HepG2 (cell line): ENCODE results near the gene RTBDN. TPM values are rescaled to one million over a fixed set of nuclear protein-coding genes. Genes with fewer than 3 reads are reported as not detected.

Experiments used
- ATAC-seq: fragments of 200-7000 bp; cut with Tn5 transposase; 3 replicates; pipeline ENCODE4 v1.9.1; 2020; ENCODE audit warnings: mild to moderate bottlenecking, moderate library complexity
- Bru-seq: library from RNA; stranded (reverse); fragments of 400-500 nt; gene quantifications from one replicate; lab custom pipeline; 2021; lab: Mats Ljungman, UMichigan
- BruChase-seq, 2 experiments: library from RNA; stranded (reverse); fragments of 400-500 nt; gene quantifications; one replicate each; lab custom pipeline; 2021; lab: Mats Ljungman, UMichigan
- BruUV-seq: library from RNA; stranded (reverse); fragments of 400-500 nt; replicated peaks from 2 replicates; lab custom pipeline; 2021; lab: Mats Ljungman, UMichigan
- CTCF ChIA-PET: fragments of 300-600 bp; formaldehyde crosslinking; extraction: SDS; loops from one replicate; lab custom pipeline; 2021; ENCODE audit warnings: low total read pairs, inconsistent platforms, low intra/inter-chr PET ratio; lab: Yijun Ruan, JAX
- POLR2A ChIA-PET: fragments of 350-600 bp; sonication (Branson Sonifier 250); formaldehyde crosslinking; loops from one replicate; lab custom pipeline; 2020; ENCODE audit warnings: antibody characterized with exemption, inconsistent platforms; lab: Yijun Ruan, JAX
- DNase-seq: peaks from one replicate; pipeline ENCODE4 v3.0.0-alpha.2; 2015; ENCODE audit warnings: low spot score
- FAIRE-seq: peaks from 3 replicates; lab custom pipeline; 2011; peaks lifted over from hg19 to GRCh38; lab: Jason Lieb, UNC
- H2AFZ ChIP-seq: one replicate; pipeline ENCODE4 v1.6.1; 2011; ENCODE audit warnings: low read length, inconsistent platforms
- H3K27ac ChIP-seq: fragments of 300-600 bp; 3 replicates; pipeline ENCODE4 v1.8.0; 2011; ENCODE audit warnings: mixed run types, mild to moderate bottlenecking, mixed read lengths, low read length, inconsistent platforms; ENCODE audit not compliant: insufficient read depth; ENCODE audit errors: extremely low read length
- H3K27me3 ChIP-seq, 2 experiments: fragments of 200-600 bp in 1 of 2; 2 replicates in 1 of 2; 3 replicates in 1 of 2; pipeline versions ENCODE4 v1.6.0 to v1.8.0; 2011; ENCODE audit warnings: low read length in 2 of 2, mild to moderate bottlenecking in 2 of 2, moderate library complexity in 2 of 2, inconsistent platforms in 1 of 2; ENCODE audit not compliant: insufficient read depth in 2 of 2, control insufficient read depth in 1 of 2
- H3K36me3 ChIP-seq, 2 experiments: fragments of 200-600 bp in 1 of 2; replicated peaks in 1 of 2; 2 replicates in 1 of 2; 3 replicates in 1 of 2; pipeline versions ENCODE4 v1.5.1 to v1.8.0; 2011; ENCODE audit warnings: low read length in 2 of 2, inconsistent platforms in 1 of 2; ENCODE audit not compliant: insufficient read depth in 2 of 2, control insufficient read depth in 1 of 2
- H3K4me1 ChIP-seq: 2 replicates; pipeline ENCODE4 v1.5.1; 2012; ENCODE audit warnings: low read length, inconsistent platforms; ENCODE audit not compliant: insufficient read depth
- H3K4me2 ChIP-seq: 2 replicates; pipeline ENCODE4 v1.6.0; 2011; ENCODE audit warnings: low read depth, low read length, inconsistent platforms
- H3K4me3 ChIP-seq, 3 experiments: fragments of 200-600 bp in 1 of 3; sonication (generic), shearing (Covaris generic) in 1 of 3; replicated peaks in 1 of 3; 2 replicates each; pipeline ENCODE4 v1.5.1; 2011 to 2016; ENCODE audit warnings: low read length in 3 of 3, inconsistent platforms in 2 of 3, low read depth in 2 of 3, mild to moderate bottlenecking in 2 of 3, control low read depth in 1 of 3, mixed read lengths in 1 of 3; ENCODE audit not compliant: insufficient read depth in 1 of 3
- H3K79me2 ChIP-seq: one replicate; pipeline ENCODE4 v1.6.1; 2011; ENCODE audit warnings: low read length, inconsistent platforms; ENCODE audit not compliant: insufficient read depth
- H3K9ac ChIP-seq: 2 replicates; pipeline ENCODE4 v1.6.0; 2011; ENCODE audit warnings: mild to moderate bottlenecking, low read depth, low read length, inconsistent platforms; ENCODE audit not compliant: insufficient read depth
- H3K9me3 ChIP-seq: 2 replicates; pipeline ENCODE4 v1.5.1; 2012; ENCODE audit warnings: mild to moderate bottlenecking, low read length
- H4K20me1 ChIP-seq: 2 replicates; pipeline ENCODE4 v1.6.0; 2011; ENCODE audit warnings: inconsistent platforms, mild to moderate bottlenecking, low read length, moderate library complexity; ENCODE audit not compliant: insufficient read depth
- ZNF17 ChIP-seq: sonication (generic); formaldehyde crosslinking; IDR thresholded peaks from 2 replicates; pipeline ENCODE4 v1.5.0; 2020; ENCODE audit warnings: mild to moderate bottlenecking, missing genetic modification reagents
- ZNF629 ChIP-seq: sonication (generic); formaldehyde crosslinking; conservative IDR thresholded peaks from 2 replicates; pipeline ENCODE4 v1.5.0; 2020; ENCODE audit warnings: missing genetic modification reagents
- ZNF740 ChIP-seq: sonication (generic); formaldehyde crosslinking; IDR thresholded peaks from 2 replicates; pipeline ENCODE4 v1.4.0; 2020; ENCODE audit warnings: missing genetic modification reagents
- WGBS: methylation state at CpG from one replicate; pipeline ENCODE4 v1.1.6; 2017; ENCODE audit warnings: low lambda C conversion rate; 5-methylcytosine and 5-hydroxymethylcytosine counted together
- in situ Hi-C: cut with HindIII; loops from 2 replicates; pipeline ENCODE4 v1.10.0; 2017; ENCODE audit warnings: low pct_unique_long_range_greater_than_20kb; ENCODE audit not compliant: extremely low pct_ligation_motif_present
- intact Hi-C: fragments of 100-400 bp; cut with micrococcal nuclease; formaldehyde crosslinking; loops from one replicate; pipeline ENCODE4 v1.10.0; 2022; ENCODE audit not compliant: unreplicated experiment
- long read RNA-seq, 2 experiments: library from RNA in 1 of 2; library from polyadenylated mRNA in 1 of 2; stranded (forward) in 1 of 2; unstranded in 1 of 2; transcript quantifications; one replicate each; pipeline ENCODE4 v2.0.0, GENCODE V29; 2019 to 2022
- polyA minus RNA-seq, 3 experiments: library from RNA; depleted of rRNA, polyadenylated mRNA; stranded (reverse); fragments of >200 nt; gene quantifications; 2 replicates each; pipeline ENCODE4 v1.2.3, GENCODE V29; 2011; ENCODE audit warnings: low replicate concordance in 1 of 3
- polyA plus RNA-seq, 8 experiments: library from polyadenylated mRNA; depleted of rRNA in 3 of 8; stranded (reverse) in 7 of 8; unstranded in 1 of 8; fragments of >200 nt; fragmentation: Illumina TruSeq in 4 of 8; extraction: Trizol in 4 of 8; gene quantifications; 2 replicates each; pipeline versions ENCODE4 v1.2.1 to v1.2.3, GENCODE V29; 2011 to 2016; ENCODE audit warnings: low read depth in 4 of 8, missing spikeins in 1 of 8, mixed read lengths in 1 of 8; ENCODE audit not compliant: insufficient read depth in 1 of 8
- total RNA-seq, 5 experiments: library from RNA; depleted of rRNA; stranded (reverse); fragments of >200 nt; fragmentation: Illumina TruSeq; extraction: Trizol; gene quantifications; 2 replicates each; pipeline ENCODE4 v1.2.3, GENCODE V29; 2016; ENCODE audit warnings: low read depth in 1 of 5

Gene RTBDN
- total RNA-seq (2016; rRNA removed; fragmentation: Illumina TruSeq; extraction: Trizol) (0.27 TPM in 1 of 2 replicates, not detected in the other), polyA plus RNA-seq (2011; rRNA removed) (0.35 and 0.48 TPM in 2 replicates), polyA minus RNA-seq (2011; rRNA and poly(A)+ RNA removed; ENCODE audit: low replicate concordance) (0.12 and 0.44 TPM in 2 replicates), Bru-seq, nascent RNA (not detected), BruChase-seq, experiment 1, labeled RNA remaining after a 6-hour chase (not detected), BruChase-seq, experiment 2, labeled RNA remaining after a 2-hour chase (percentile 12 among the genes with signal in this experiment)
- not detected in 2 replicates for total RNA-seq (2016; cell fraction: cytosol; rRNA removed; fragmentation: Illumina TruSeq; extraction: Trizol; ENCODE audit: low read depth)
- 0.17 TPM in 1 of 2 replicates, not detected in the other for total RNA-seq (2016; cell fraction: insoluble cytoplasmic fraction; rRNA removed; fragmentation: Illumina TruSeq; extraction: Trizol)
- total RNA-seq (2016; cell fraction: membrane; rRNA removed; fragmentation: Illumina TruSeq; extraction: Trizol), result not detected in 2 replicates
- not detected in 2 replicates for total RNA-seq (2016; cell fraction: nucleus; rRNA removed; fragmentation: Illumina TruSeq; extraction: Trizol)
- 0.52 and 0.71 TPM in 2 replicates for polyA plus RNA-seq (2011; cell fraction: cytosol; rRNA removed)
- 0.57 and 0.59 TPM in 2 replicates for polyA plus RNA-seq (2011; cell fraction: nucleus; rRNA removed)
- polyA plus RNA-seq (2012), result 1.1 and 1.8 TPM in 2 replicates
- polyA plus RNA-seq (2016; cell fraction: cytosol; fragmentation: Illumina TruSeq; extraction: Trizol; ENCODE audit: low read depth), result 0.18 TPM in 1 of 2 replicates, not detected in the other
- polyA plus RNA-seq (2016; cell fraction: insoluble cytoplasmic fraction; fragmentation: Illumina TruSeq; extraction: Trizol; ENCODE audit: low read depth), result not detected in 2 replicates
- 0.15 TPM in 1 of 2 replicates, not detected in the other for polyA plus RNA-seq (2016; cell fraction: membrane; fragmentation: Illumina TruSeq; extraction: Trizol; ENCODE audit: low read depth)
- 0.49 TPM in 1 of 2 replicates, not detected in the other for polyA plus RNA-seq (2016; cell fraction: nucleus; fragmentation: Illumina TruSeq; extraction: Trizol; ENCODE audit: insufficient read depth, low read depth)
- not detected in 2 replicates for polyA minus RNA-seq (2011; cell fraction: cytosol; rRNA and poly(A)+ RNA removed)
- polyA minus RNA-seq (2011; cell fraction: nucleus; rRNA and poly(A)+ RNA removed), result not detected in 2 replicates
- long read RNA-seq, experiment 1, partial matches to known transcripts, result 0 of 1 reads
- long read RNA-seq, experiment 1, other reads (novel, unspliced or antisense), result 0 of 1 reads
- long read RNA-seq, experiment 2, partial matches to known transcripts, result 0 of 1 reads
- long read RNA-seq, experiment 2, other reads (novel, unspliced or antisense), result 0 of 1 reads

DNA sequence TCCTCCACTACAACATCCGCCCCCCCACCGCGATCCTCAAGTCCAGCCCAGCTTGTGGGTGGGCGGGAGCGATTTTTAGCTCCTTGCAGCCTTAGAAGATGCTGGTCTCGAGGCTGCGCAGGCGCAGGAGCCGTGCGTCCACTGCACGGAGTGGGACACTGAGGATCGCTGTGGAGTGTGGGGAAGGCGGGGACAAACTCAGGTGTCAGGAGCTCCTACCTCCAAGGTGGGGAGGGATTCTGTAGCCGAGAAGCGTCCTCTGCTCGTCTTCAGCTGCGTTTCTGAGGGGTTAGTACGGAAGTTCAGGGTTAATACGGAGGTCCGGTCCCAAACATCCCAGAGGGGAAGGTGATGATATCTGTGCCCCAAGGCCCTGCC lies at the start of gene RTBDN:
Gene RTBDN, minus strand, starts transcription at position 14 of the 378 bp plus-strand sequence. CDS start 4,600 bp downstream, outside the sequence.
- Histone ChIP-seq H3K27me3 (peaks cover 0 to 29% of the 10 kb centered on the region in 2 experiments; a peak in 2 of 5 replicates), H3K36me3 (no peaks in the 10 kb centered on the region), H3K9ac (0 out of 2 replicates have a peak within 1 kb of the TSS, but pooled peaks have one; percentile 36), H3K4me2 (peak within 1 kb of the TSS; percentile 67), H4K20me1 (no peaks in the 10 kb centered on the region), H3K79me2 (no peaks in the 10 kb centered on the region), H2AFZ (no peak within 1 kb of the TSS), H3K4me1 (peaks cover 60% of the 10 kb centered on the region), H3K4me3 (peak within 1 kb of the TSS; percentile 46 to 79 (median 67); a peak in 5 of 6 replicates), H3K9me3 (no peaks in the 10 kb centered on the region), H3K27ac (no peak within 1 kb of the TSS)
- FAIRE-seq (no peak), ATAC-seq (no peak), DNase-seq (no peak)
- ChIA-PET CTCF (no interaction called here), POLR2A (no interaction called here)
- no TSS peak for BruUV-seq
- intact Hi-C loops (no loop called here), in situ Hi-C loops (no loop called here)
- 35% methylated on average over 18 of the region's 20 CpGs for WGBS
- TF ChIP-seq ZNF629 (peak; percentile 77), ZNF740 (CRISPR knock-in tag) (0 out of 2 replicates have a peak, but pooled peaks have one; percentile 31), ZNF17 (CRISPR knock-in tag) (no peak)
